Skeletal muscle tissue (tissue), 4 donors: ENCODE measurements around the gene TRMT5. TPM values are rescaled to one million over a fixed set of nuclear protein-coding genes. Genes with fewer than 3 reads are reported as not detected.

Experiments
- H3K27ac ChIP-seq: one replicate; pipeline ENCODE4 v1.7.0; 2013; ENCODE audit warnings: mild to moderate bottlenecking, low read depth, low read length, inconsistent platforms
- H3K27me3 ChIP-seq, 3 donors: one replicate each; pipeline ENCODE4 v1.7.0; 2013; ENCODE audit warnings: low read length in 3 of 3; ENCODE audit not compliant: control insufficient read depth in 3 of 3, insufficient read depth in 3 of 3
- H3K36me3 ChIP-seq, 3 donors: one replicate each; pipeline ENCODE4 v1.7.0; 2013; ENCODE audit warnings: low read length in 3 of 3; ENCODE audit not compliant: control insufficient read depth in 3 of 3, insufficient read depth in 3 of 3
- H3K4me1 ChIP-seq, 3 donors: one replicate each; pipeline ENCODE4 v1.7.0; 2013; ENCODE audit warnings: low read length in 3 of 3, mild to moderate bottlenecking in 3 of 3; ENCODE audit not compliant: control insufficient read depth in 3 of 3, insufficient read depth in 3 of 3
- H3K4me3 ChIP-seq, 3 donors: one replicate each; pipeline ENCODE4 v1.7.0; 2013; ENCODE audit warnings: low read length in 3 of 3
- H3K9ac ChIP-seq, 3 donors: one replicate each; pipeline ENCODE4 v1.7.0; 2013; ENCODE audit warnings: low read length in 3 of 3, mild to moderate bottlenecking in 3 of 3, moderate library complexity in 2 of 3, low read depth in 1 of 3
- H3K9me3 ChIP-seq, 3 donors: one replicate each; pipeline ENCODE4 v1.7.0; 2013; ENCODE audit warnings: low read length in 3 of 3; ENCODE audit not compliant: control insufficient read depth in 3 of 3
- total RNA-seq: library from RNA; depleted of rRNA; stranded (reverse); fragments of >200 nt; gene quantifications from one replicate; pipeline ENCODE4 v1.2.3, GENCODE V29; 2014
- donor health status: Osteomylitis.

The TRMT5 gene
- total RNA-seq = 13.0 TPM

- H3K27ac ChIP-seq = peak within 1 kb of the TSS; percentile 83
- H3K4me1 ChIP-seq = peaks cover 23 to 36% (median 25%) of the 10 kb centered on the region in 3 donors
Measured at GRCh38 chr14:60980811-60981632, at the start of gene TRMT5, which contains the start of gene SLC38A6. Gene TRMT5 (minus strand): TSS chr14:60981079. CDS start chr14:60980973, 106 bp downstream. Gene SLC38A6 (plus strand): TSS chr14:60981245. CDS start chr14:60981278, 33 bp downstream.

GRCh38 chr14:61026526-61026925, 45.6 kb upstream of the TRMT5 start:
- H3K36me3 ChIP-seq = no peaks in the 10 kb centered on the region
- H3K27me3 ChIP-seq = no peaks in the 10 kb centered on the region
- no peak overlapping the region for H3K27ac ChIP-seq
- no peak overlapping the region for H3K9ac ChIP-seq
- H3K4me3 ChIP-seq = no peak overlapping the region
- H3K9me3 ChIP-seq = no peaks in the 10 kb centered on the region
- peaks cover 0 to 5% (median 0%) of the 10 kb centered on the region in 3 donors for H3K4me1 ChIP-seq

More at GRCh38 chr14:60980811-60981632, at the start of gene TRMT5, which contains the start of gene SLC38A6:
- peak within 1 kb of the TSS; percentile 86 to 90 (median 87) for H3K9ac ChIP-seq
- H3K36me3 ChIP-seq = peaks cover 6 to 18% (median 8%) of the 10 kb centered on the region in 3 donors
- peak within 1 kb of the TSS; percentile 88 to 96 (median 95) for H3K4me3 ChIP-seq
- H3K27me3 ChIP-seq = no peaks in the 10 kb centered on the region
- no peaks in the 10 kb centered on the region for H3K9me3 ChIP-seq

- H3K4me3 ChIP-seq = no peak overlapping the region
- H3K36me3 ChIP-seq = no peaks in the 10 kb centered on the region
- H3K4me1 ChIP-seq = peaks cover 0 to 5% (median 0%) of the 10 kb centered on the region in 3 donors
- no peaks in the 10 kb centered on the region for H3K27me3 ChIP-seq
- H3K9me3 ChIP-seq = no peaks in the 10 kb centered on the region
- no peak overlapping the region for H3K9ac ChIP-seq
- no peak overlapping the region for H3K27ac ChIP-seq
Measured at GRCh38 chr14:61025251-61026223, 44.7 kb upstream of the TRMT5 start.

GRCh38 chr14:61019537-61019936, 38.7 kb upstream of the TRMT5 start:
- H3K36me3 ChIP-seq = no peaks in the 10 kb centered on the region
- no peak overlapping the region for H3K27ac ChIP-seq
- H3K27me3 ChIP-seq = no peaks in the 10 kb centered on the region
- peak overlapping the region in 1 of 3 donors; percentile 24 for H3K4me3 ChIP-seq
- peaks cover 0 to 7% (median 0%) of the 10 kb centered on the region in 3 donors for H3K4me1 ChIP-seq
- H3K9me3 ChIP-seq = no peaks in the 10 kb centered on the region
- peak overlapping the region in 2 of 3 donors; percentile 28 to 65 for H3K9ac ChIP-seq

GRCh38 chr14:61003571-61003970, 22.7 kb upstream of the TRMT5 start:
- no peak overlapping the region for H3K9ac ChIP-seq
- H3K4me3 ChIP-seq = no peak overlapping the region
- H3K36me3 ChIP-seq = no peaks in the 10 kb centered on the region
- H3K27me3 ChIP-seq = no peaks in the 10 kb centered on the region
- H3K9me3 ChIP-seq = no peaks in the 10 kb centered on the region
- H3K27ac ChIP-seq = no peak overlapping the region
- no peaks in the 10 kb centered on the region for H3K4me1 ChIP-seq

- Histone ChIP-seq H3K9me3 (no peaks in the 10 kb centered on the region), H3K4me1 (no peaks in the 10 kb centered on the region), H3K27ac (no peak overlapping the region), H3K4me3 (no peak overlapping the region), H3K9ac (no peak overlapping the region), H3K36me3 (peaks cover 0 to 4% (median 0%) of the 10 kb centered on the region in 3 donors), H3K27me3 (no peaks in the 10 kb centered on the region)
Measured at GRCh38 chr14:60999536-60999935, 18.7 kb upstream of the TRMT5 start.

- H3K36me3 ChIP-seq = peaks cover under 1 to 4% (median 2%) of the 10 kb centered on the region in 3 donors
- H3K9me3 ChIP-seq = no peaks in the 10 kb centered on the region
- no peaks in the 10 kb centered on the region for H3K27me3 ChIP-seq
- H3K27ac ChIP-seq = no peak overlapping the region
- no peak overlapping the region for H3K9ac ChIP-seq
- H3K4me3 ChIP-seq = no peak overlapping the region
- H3K4me1 ChIP-seq = no peaks in the 10 kb centered on the region
Measured at GRCh38 chr14:60998617-60999016, 17.7 kb upstream of the TRMT5 start.

GRCh38 chr14:60989599-60989998, 8.7 kb upstream of the TRMT5 start:
- Histone ChIP-seq H3K27ac (peak overlapping the region; percentile 18), H3K27me3 (no peaks in the 10 kb centered on the region), H3K36me3 (peaks cover 29 to 74% (median 34%) of the 10 kb centered on the region in 3 donors), H3K4me3 (no peak overlapping the region), H3K9ac (no peak overlapping the region), H3K4me1 (peaks cover 0 to 2% (median 0%) of the 10 kb centered on the region in 3 donors), H3K9me3 (no peaks in the 10 kb centered on the region)

GRCh38 chr14:60986500-60986899, 5.6 kb upstream of the TRMT5 start:
- no peaks in the 10 kb centered on the region for H3K27me3 ChIP-seq
- peaks cover 19 to 60% (median 27%) of the 10 kb centered on the region in 3 donors for H3K36me3 ChIP-seq
- H3K27ac ChIP-seq = no peak overlapping the region
- no peaks in the 10 kb centered on the region for H3K9me3 ChIP-seq
- no peak overlapping the region for H3K4me3 ChIP-seq
- no peak overlapping the region for H3K9ac ChIP-seq
- H3K4me1 ChIP-seq = peaks cover 8 to 15% (median 13%) of the 10 kb centered on the region in 3 donors
